Thyroid gland (tissue), 4 donors: ENCODE results near the gene EYA3. TPM values are rescaled to one million over a fixed set of nuclear protein-coding genes. Genes with fewer than 3 reads are reported as not detected.

Experiments used
- DNase-seq, 2 donors: peaks; one replicate each; pipeline ENCODE4 v3.0.0-alpha.2; 2019
- H3K27ac ChIP-seq, 3 donors: fragments of 200-600 bp; sonication (generic); 1 replicate in 2 of 3; 2 replicates in 1 of 3; pipeline ENCODE4 v1.5.1; 2016 to 2019; ENCODE audit warnings: mild to moderate bottlenecking in 1 of 3, moderate library complexity in 1 of 3
- H3K27me3 ChIP-seq: fragments of 200-600 bp; sonication (generic); one replicate; pipeline ENCODE4 v1.5.1; 2019
- H3K36me3 ChIP-seq, 2 donors: fragments of 200-600 bp; sonication (generic); one replicate each; pipeline ENCODE4 v1.5.1; 2016 to 2019
- H3K4me1 ChIP-seq, 2 donors: fragments of 200-600 bp; sonication (generic); one replicate each; pipeline ENCODE4 v1.5.1; 2017 to 2019
- H3K4me3 ChIP-seq, 3 donors: fragments of 200-600 bp; sonication (generic); replicated peaks in 1 of 3; 1 replicate in 2 of 3; 2 replicates in 1 of 3; pipeline ENCODE4 v1.5.1; 2016; ENCODE audit warnings: mild to moderate bottlenecking in 1 of 3
- H3K9me3 ChIP-seq: fragments of 200-600 bp; sonication (generic); one replicate; pipeline ENCODE4 v1.5.1; 2017
- POLR2A ChIP-seq, 2 donors: fragments of 450-650 bp; IDR thresholded peaks; one replicate each; pipeline ENCODE4 v1.6.1; 2017; ENCODE audit warnings: antibody characterized with exemption in 2 of 2, mild to moderate bottlenecking in 2 of 2, moderate library complexity in 1 of 2
- WGBS, 2 donors: methylation state at CpG; one replicate each; pipeline ENCODE4 v1.1.5; 2017; 5-methylcytosine and 5-hydroxymethylcytosine counted together
- intact Hi-C: fragments of 100-400 bp; cut with DNase I; formaldehyde crosslinking; loops from one replicate; pipeline ENCODE4 v1.15.1; 2023
- small RNA-seq: library from RNA; depleted of rRNA; stranded (forward); fragments of <200 nt; gene quantifications from one replicate; pipeline ENCODE3, GENCODE V24; 2016
- total RNA-seq, 4 donors: library from RNA; depleted of rRNA; stranded (reverse); fragments of >200 nt; gene quantifications; one replicate each; pipeline ENCODE4 v1.2.3, GENCODE V29; 2016
- TF ChIP-seq, protein P1 (sequence below), 6 experiments: fragments of 200-600 bp in 3 of 6; fragments of 450-650 bp in 3 of 6; sonication (generic) in 3 of 6; IDR thresholded peaks; one replicate each; pipeline ENCODE4 v1.5.1; 2016 to 2019; ENCODE audit warnings: antibody characterized with exemption in 6 of 6, mild to moderate bottlenecking in 2 of 6, inconsistent platforms in 1 of 6, moderate library complexity in 1 of 6

EYA3 gene
- total RNA-seq, 4 donors from 2014 or later: 19.3 to 27.7 (median 20.0) TPM

DNA sequence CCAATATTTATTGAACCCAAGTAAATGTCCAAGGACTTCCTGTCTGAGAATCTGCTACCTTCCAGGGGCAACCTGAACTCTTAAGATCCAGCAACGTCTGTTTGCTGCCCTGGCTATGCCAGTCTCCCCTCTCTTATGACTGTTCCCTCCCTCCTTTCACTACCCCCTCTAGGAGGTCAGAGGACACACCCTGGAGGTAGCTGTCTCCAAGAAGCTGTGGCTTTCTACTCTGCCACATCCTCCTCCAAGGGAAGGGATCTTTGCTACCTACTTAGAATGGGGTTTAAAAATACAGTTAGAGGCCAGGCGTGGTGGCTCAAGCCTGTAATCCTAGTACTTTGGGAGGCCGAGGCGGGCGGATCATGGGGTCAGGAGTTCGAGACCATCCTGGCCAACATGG is 157.2 kb downstream of the EYA3 start:
- peaks cover 6 to 8% of the 10 kb centered on the region in 2 donors for H3K4me1 ChIP-seq
- H3K27ac ChIP-seq: no peak overlapping the region
- no peak overlapping the region for H3K4me3 ChIP-seq
- WGBS, 2 donors: 86 to 89% methylated on average over 6 of the region's 6 CpGs
- H3K27me3 ChIP-seq: no peaks in the 10 kb centered on the region
- no peaks in the 10 kb centered on the region for H3K9me3 ChIP-seq
- intact Hi-C loops: no loop called here
- no peak for DNase-seq
- TF ChIP-seq, protein P1, sequence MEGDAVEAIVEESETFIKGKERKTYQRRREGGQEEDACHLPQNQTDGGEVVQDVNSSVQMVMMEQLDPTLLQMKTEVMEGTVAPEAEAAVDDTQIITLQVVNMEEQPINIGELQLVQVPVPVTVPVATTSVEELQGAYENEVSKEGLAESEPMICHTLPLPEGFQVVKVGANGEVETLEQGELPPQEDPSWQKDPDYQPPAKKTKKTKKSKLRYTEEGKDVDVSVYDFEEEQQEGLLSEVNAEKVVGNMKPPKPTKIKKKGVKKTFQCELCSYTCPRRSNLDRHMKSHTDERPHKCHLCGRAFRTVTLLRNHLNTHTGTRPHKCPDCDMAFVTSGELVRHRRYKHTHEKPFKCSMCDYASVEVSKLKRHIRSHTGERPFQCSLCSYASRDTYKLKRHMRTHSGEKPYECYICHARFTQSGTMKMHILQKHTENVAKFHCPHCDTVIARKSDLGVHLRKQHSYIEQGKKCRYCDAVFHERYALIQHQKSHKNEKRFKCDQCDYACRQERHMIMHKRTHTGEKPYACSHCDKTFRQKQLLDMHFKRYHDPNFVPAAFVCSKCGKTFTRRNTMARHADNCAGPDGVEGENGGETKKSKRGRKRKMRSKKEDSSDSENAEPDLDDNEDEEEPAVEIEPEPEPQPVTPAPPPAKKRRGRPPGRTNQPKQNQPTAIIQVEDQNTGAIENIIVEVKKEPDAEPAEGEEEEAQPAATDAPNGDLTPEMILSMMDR (IDR thresholded peaks at IDR 0.05): no peak
- no peak for TF ChIP-seq POLR2A (IDR thresholded peaks at IDR 0.05)
- H3K36me3 ChIP-seq: no peaks in the 10 kb centered on the region

DNA sequence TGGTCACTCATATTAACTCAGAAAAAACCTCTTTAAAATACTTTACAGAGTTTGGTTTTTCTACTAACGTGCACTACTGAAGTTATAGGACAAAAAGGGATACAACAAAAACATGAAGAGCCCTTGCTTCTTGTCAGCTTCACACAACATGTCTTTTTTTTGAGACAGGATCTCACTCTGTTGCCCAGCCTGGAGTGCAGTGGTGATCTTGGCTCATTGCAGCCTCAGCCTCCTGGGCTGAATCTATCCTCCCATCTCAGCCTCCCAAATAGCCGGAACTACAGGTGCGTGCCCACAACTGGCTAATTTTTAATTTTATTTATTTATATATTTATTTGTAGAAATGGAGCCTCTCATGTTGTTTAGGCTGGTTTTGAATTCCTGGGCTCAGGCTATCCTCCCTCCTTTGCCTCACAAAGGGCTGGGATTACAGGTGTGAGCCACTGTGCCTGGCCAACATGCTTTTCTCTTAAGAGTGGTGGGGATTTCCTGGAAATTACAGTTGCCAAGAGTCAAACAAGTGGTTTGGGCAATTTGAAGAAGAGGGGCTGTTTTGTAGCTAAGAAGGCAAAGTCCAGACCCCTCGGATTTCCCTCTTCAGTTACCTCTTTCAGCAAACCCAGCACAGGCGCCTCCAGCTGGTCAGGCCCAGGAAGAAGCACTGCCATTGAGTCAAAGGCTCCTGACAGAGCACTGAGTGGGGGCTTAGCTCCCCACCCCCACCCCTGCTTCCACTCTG is 160.0 kb downstream of the EYA3 start:
- no peak for TF ChIP-seq POLR2A (IDR thresholded peaks at IDR 0.05)
- TF ChIP-seq, protein P1 (IDR thresholded peaks at IDR 0.05): no peak
- no peak overlapping the region for H3K27ac ChIP-seq
- no peak overlapping the region for H3K4me3 ChIP-seq
- intact Hi-C loops: no loop called here
- 65 to 71% methylated on average over 5 of the region's 5 CpGs for WGBS, 2 donors
- H3K36me3 ChIP-seq: no peaks in the 10 kb centered on the region
- no peaks in the 10 kb centered on the region for H3K27me3 ChIP-seq
- DNase-seq: no peak
- no peaks in the 10 kb centered on the region for H3K4me1 ChIP-seq
- H3K9me3 ChIP-seq: no peaks in the 10 kb centered on the region

DNA sequence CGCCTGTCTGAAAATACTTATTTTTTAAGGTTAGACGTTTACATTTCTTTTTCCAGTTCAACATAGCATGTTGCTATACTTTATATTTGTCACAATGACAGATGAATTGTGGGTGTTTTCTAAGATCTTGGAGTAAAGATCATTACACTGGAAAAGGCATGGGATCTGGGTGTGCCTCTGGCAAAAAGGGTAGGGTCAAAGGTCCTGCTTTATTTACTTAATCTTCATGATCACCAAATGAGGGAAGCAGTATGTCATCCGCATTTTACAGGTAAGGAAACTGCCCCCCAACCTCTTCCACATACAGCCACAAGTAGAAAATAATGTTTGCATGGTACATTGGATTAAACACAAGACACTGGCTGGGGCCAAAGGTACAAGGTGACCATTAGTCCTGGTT is 166.1 kb downstream of the EYA3 start:
- H3K9me3 ChIP-seq: no peaks in the 10 kb centered on the region
- DNase-seq: no peak
- no peaks in the 10 kb centered on the region for H3K27me3 ChIP-seq
- no peak overlapping the region for H3K27ac ChIP-seq
- TF ChIP-seq POLR2A (IDR thresholded peaks at IDR 0.05): no peak
- WGBS, 2 donors: 82 to 85% methylated on average over 3 of the region's 3 CpGs
- intact Hi-C loops: no loop called here
- H3K4me3 ChIP-seq: no peak overlapping the region
- no peaks in the 10 kb centered on the region for H3K36me3 ChIP-seq
- no peaks in the 10 kb centered on the region for H3K4me1 ChIP-seq

Small RNA genes within 50 kb of the gene (small RNA-seq; reads per million reads assigned to genes)
- not detected for gene RN7SL559P

Other genes starting within 250 kb of the EYA3 start
- 10 to 100 TPM; 20.1 to 36.0 (median 25.0) TPM for gene THEMIS2, start 216.1 kb downstream of the EYA3 start, total RNA-seq
- 10 to 100 TPM; 42.4 to 70.5 (median 60.4) TPM for gene RPA2, start 174.0 kb downstream of the EYA3 start, total RNA-seq
- gene SMPDL3B, start 153.6 kb downstream of the EYA3 start, total RNA-seq: 10 to 100 TPM; 22.3 to 37.8 (median 26.9) TPM
- gene XKR8, start 128.6 kb downstream of the EYA3 start, total RNA-seq: 10 to 100 TPM in 3 of 4 donors, 1 to 10 TPM in 1; 8.3 to 14.3 (median 11.3) TPM
- 1 to 10 TPM; 1.4 to 2.0 (median 1.6) TPM for gene PTAFR, start 88.1 kb upstream of the EYA3 start, total RNA-seq
- gene DNAJC8, start 144.4 kb upstream of the EYA3 start, total RNA-seq: 10 to 100 TPM; 59.5 to 76.7 (median 62.5) TPM
- gene ATP5IF1, start 147.5 kb upstream of the EYA3 start, total RNA-seq: 100 to 1,000 TPM in 3 of 4 donors, 10 to 100 TPM in 1; 75.6 to 307 (median 236) TPM
- gene SESN2, start 170.9 kb upstream of the EYA3 start, total RNA-seq: 1 to 10 TPM; 6.4 to 8.1 (median 6.8) TPM
- 10 to 100 TPM; 10.4 to 16.9 (median 14.2) TPM for gene MED18, start 240.4 kb upstream of the EYA3 start, total RNA-seq